Kidney epithelial cell (primary cell): ENCODE measurements around the gene KIF26B. TPM values are rescaled to one million over a fixed set of nuclear protein-coding genes. Genes with fewer than 3 reads are reported as not detected.

ENCODE experiments used
- DNase-seq: peaks from one replicate; pipeline ENCODE4 v3.0.0-alpha.2; 2010; ENCODE audit warnings: low read depth
- H3K27me3 ChIP-seq: 2 replicates; pipeline ENCODE4 v1.6.0; 2011; ENCODE audit warnings: low read length; ENCODE audit not compliant: control insufficient read depth, insufficient read depth
- H3K36me3 ChIP-seq: 2 replicates; pipeline ENCODE4 v1.5.1; 2011; ENCODE audit warnings: low read length; ENCODE audit not compliant: control insufficient read depth, insufficient read depth
- H3K4me3 ChIP-seq: 2 replicates; pipeline ENCODE4 v1.5.1; 2011; ENCODE audit warnings: low read depth, mild to moderate bottlenecking, control low read depth, low read length
- CTCF ChIP-seq: IDR thresholded peaks from 2 replicates; pipeline ENCODE4 v1.5.1; 2011; ENCODE audit warnings: mild to moderate bottlenecking, moderate library complexity, low read length, control low read depth, inconsistent platforms; ENCODE audit not compliant: insufficient read depth, poor library complexity, severe bottlenecking
- total RNA-seq: library from RNA; depleted of rRNA; stranded (reverse); fragments of >200 nt; gene quantifications from 2 replicates; pipeline ENCODE4 v1.2.3, GENCODE V29; 2015

KIF26B gene
- total RNA-seq, 1 donor from 2014 or later: 14.6 TPM

- no peak for TF ChIP-seq CTCF
- Histone ChIP-seq H3K4me3 (no peak overlapping the region), H3K36me3 (no peaks in the 10 kb centered on the region), H3K27me3 (no peaks in the 10 kb centered on the region)
- DNase-seq: no peak
These were observed 310.9 kb downstream of the KIF26B start for GRCh38 chr1:245465666-245466065.

DNA sequence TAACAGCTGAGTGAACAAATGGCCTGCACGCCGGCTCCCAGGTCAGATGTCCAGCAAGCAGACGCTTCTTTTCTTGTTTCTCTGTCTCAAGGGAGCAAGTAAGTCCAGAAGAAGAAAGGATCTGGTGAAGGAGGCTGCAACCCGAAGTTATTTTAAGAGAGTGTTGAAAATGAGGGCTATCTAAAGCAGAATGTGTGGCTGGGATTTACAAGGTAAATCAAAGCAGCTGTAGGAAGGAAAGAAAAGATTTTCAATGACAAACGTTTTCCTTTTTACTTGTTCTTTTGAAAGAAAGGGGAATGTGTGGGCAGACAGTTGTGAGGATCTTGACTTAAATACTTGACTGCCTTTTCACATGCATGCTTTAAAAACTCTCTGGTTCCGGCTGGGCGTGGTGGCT lies 311.5 kb downstream of the KIF26B start:
- no peak for DNase-seq
- TF ChIP-seq CTCF: no peak
- no peaks in the 10 kb centered on the region for H3K36me3 ChIP-seq
- H3K27me3 ChIP-seq: no peaks in the 10 kb centered on the region
- no peak overlapping the region for H3K4me3 ChIP-seq

GRCh38 chr1:245467804-245468203 lies 313.0 kb downstream of the KIF26B start:
- H3K36me3 ChIP-seq: no peaks in the 10 kb centered on the region
- no peak overlapping the region for H3K4me3 ChIP-seq
- no peak for TF ChIP-seq CTCF
- DNase-seq: no peak
- no peaks in the 10 kb centered on the region for H3K27me3 ChIP-seq

DNA sequence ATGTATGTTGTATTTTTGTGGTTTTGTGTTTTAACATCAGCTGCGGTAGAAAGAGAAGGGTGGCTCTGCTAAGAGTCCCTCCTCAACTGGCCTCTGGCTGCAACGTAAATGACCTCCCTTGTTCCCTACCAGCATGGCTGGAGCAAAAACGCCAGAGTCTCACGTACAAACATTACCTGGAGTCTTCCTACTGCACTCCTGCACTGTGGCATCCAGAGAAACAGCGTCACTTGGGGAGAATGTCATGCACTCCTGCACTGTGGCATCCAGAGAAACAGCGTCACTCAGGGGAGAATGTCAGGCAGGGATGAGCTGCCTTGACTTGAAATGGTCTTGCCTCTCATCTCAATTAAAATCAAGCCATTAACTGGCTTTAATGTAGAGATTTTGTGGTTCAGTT lies 314.2 kb downstream of the KIF26B start:
- no peak for DNase-seq
- Histone ChIP-seq H3K36me3 (no peaks in the 10 kb centered on the region), H3K4me3 (no peak overlapping the region), H3K27me3 (no peaks in the 10 kb centered on the region)
- TF ChIP-seq CTCF: no peak

- Histone ChIP-seq H3K27me3 (no peaks in the 10 kb centered on the region), H3K4me3 (no peak overlapping the region), H3K36me3 (no peaks in the 10 kb centered on the region)
- no peak for DNase-seq
- no peak for TF ChIP-seq CTCF
These were observed 314.9 kb downstream of the KIF26B start for GRCh38 chr1:245469734-245470133.

GRCh38 chr1:245475126-245475525 lies 320.3 kb downstream of the KIF26B start:
- no peak overlapping the region for H3K4me3 ChIP-seq
- no peak for DNase-seq
- H3K27me3 ChIP-seq: no peaks in the 10 kb centered on the region
- TF ChIP-seq CTCF: no peak
- H3K36me3 ChIP-seq: no peaks in the 10 kb centered on the region
